K562 (cell line): ENCODE results near the gene PRRT2. TPM values are rescaled to one million over a fixed set of nuclear protein-coding genes. Genes with fewer than 3 reads are reported as not detected.

ENCODE experiments used
- ATAC-seq: fragments of 200-7000 bp; cut with Tn5 transposase; 3 replicates; pipeline ENCODE4 v1.9.1; 2020; ENCODE audit warnings: moderate library complexity
- BruUV-seq: library from RNA; stranded (reverse); fragments of 400-500 nt; replicated peaks from 2 replicates; lab custom pipeline; 2021; lab: Mats Ljungman, UMichigan
- CTCF ChIA-PET: fragments of 300-600 bp; formaldehyde crosslinking; extraction: SDS; loops from one replicate; lab custom pipeline; 2021; ENCODE audit warnings: low intra/inter-chr PET ratio; lab: Yijun Ruan, JAX
- POLR2A ChIA-PET: fragments of 300-600, 350-650 bp; sonication (Branson Sonifier 250); formaldehyde crosslinking; extraction: SDS; loops from one replicate; lab custom pipeline; 2021; ENCODE audit warnings: antibody characterized with exemption, inconsistent platforms; lab: Yijun Ruan, JAX
- DNase-seq, 4 experiments: peaks; one replicate each; pipeline versions ENCODE4 v3.0.0 to v3.0.0-alpha.2; 2011 to 2018; ENCODE audit warnings: low spot score in 3 of 4, mixed read lengths in 3 of 4; ENCODE audit errors: extremely low read depth in 1 of 4
- FAIRE-seq: peaks from 2 replicates; lab custom pipeline; 2011; peaks lifted over from hg19 to GRCh38; lab: Jason Lieb, UNC
- H2AFZ ChIP-seq: 2 replicates; pipeline ENCODE4 v1.6.0; 2011; ENCODE audit warnings: low read depth, low read length, control low read depth, inconsistent platforms
- H3K27ac ChIP-seq: fragments of 200-600 bp; 3 replicates; pipeline ENCODE4 v1.8.0; 2011; ENCODE audit warnings: low read depth, mild to moderate bottlenecking, control low read depth, inconsistent platforms, low read length, moderate library complexity, mixed read lengths; ENCODE audit errors: extremely low read depth
- H3K27me3 ChIP-seq, 2 experiments: fragments of 300-600 bp in 1 of 2; 2 replicates in 1 of 2; 3 replicates in 1 of 2; pipeline versions ENCODE4 v1.6.0 to v1.8.0; 2011; ENCODE audit warnings: inconsistent platforms in 2 of 2, low read length in 2 of 2, mild to moderate bottlenecking in 1 of 2, mixed read lengths in 1 of 2, moderate library complexity in 1 of 2; ENCODE audit not compliant: control insufficient read depth in 2 of 2, insufficient read depth in 2 of 2
- H3K36me3 ChIP-seq: fragments of 300-600 bp; 3 replicates; pipeline ENCODE4 v1.8.0; 2011; ENCODE audit warnings: mild to moderate bottlenecking, low read length, inconsistent platforms; ENCODE audit not compliant: control insufficient read depth, insufficient read depth
- H3K4me1 ChIP-seq, 2 experiments: fragments of 200-600 bp in 1 of 2; replicated peaks in 1 of 2; 2 replicates in 1 of 2; 3 replicates in 1 of 2; pipeline versions ENCODE4 v1.5.1 to v1.8.0; 2011; ENCODE audit warnings: inconsistent platforms in 2 of 2, low read length in 2 of 2, mild to moderate bottlenecking in 1 of 2, mixed read lengths in 1 of 2, moderate library complexity in 1 of 2; ENCODE audit not compliant: control insufficient read depth in 2 of 2, insufficient read depth in 2 of 2
- H3K4me2 ChIP-seq: 2 replicates; pipeline ENCODE4 v1.6.1; 2011; ENCODE audit warnings: low read length, control low read depth, inconsistent platforms, mixed read lengths; ENCODE audit not compliant: insufficient read depth
- H3K4me3 ChIP-seq: fragments of 200-600 bp; sonication (generic), shearing (Covaris generic); 2 replicates; pipeline ENCODE4 v1.5.1; 2016; ENCODE audit warnings: control low read depth, inconsistent platforms
- H3K79me2 ChIP-seq: fragments of 200-600 bp; 3 replicates; pipeline ENCODE4 v1.8.0; 2011; ENCODE audit warnings: low read length, inconsistent platforms; ENCODE audit not compliant: control insufficient read depth, insufficient read depth
- H3K9ac ChIP-seq, 2 experiments: 2 replicates each; pipeline versions ENCODE4 v1.6.0 to v1.6.1; 2011; ENCODE audit warnings: low read depth in 2 of 2, low read length in 2 of 2, control low read depth in 1 of 2, inconsistent platforms in 1 of 2, mild to moderate bottlenecking in 1 of 2, mixed read lengths in 1 of 2; ENCODE audit not compliant: insufficient read depth in 1 of 2
- H3K9me1 ChIP-seq: one replicate; pipeline ENCODE4 v1.6.0; 2011; ENCODE audit warnings: inconsistent platforms, mild to moderate bottlenecking, low read length, moderate library complexity; ENCODE audit not compliant: control insufficient read depth, insufficient read depth
- H3K9me3 ChIP-seq: replicated peaks from 2 replicates; pipeline ENCODE4 v1.5.1; 2011; ENCODE audit warnings: low read depth, low read length, inconsistent platforms; ENCODE audit not compliant: control insufficient read depth, insufficient read depth
- H4K20me1 ChIP-seq: replicated peaks from 2 replicates; pipeline ENCODE4 v1.6.1; 2011; ENCODE audit warnings: low read length, inconsistent platforms, mixed read lengths; ENCODE audit not compliant: control insufficient read depth, insufficient read depth
- BDP1 ChIP-seq: IDR thresholded peaks from 3 replicates; pipeline ENCODE4 v1.6.1; 2011; ENCODE audit not compliant: insufficient read length, insufficient read depth
- CCNT2 ChIP-seq: IDR thresholded peaks from 2 replicates; pipeline ENCODE4 v1.6.1; 2011; ENCODE audit warnings: borderline replicate concordance, low read depth, mild to moderate bottlenecking, moderate library complexity, mixed read lengths, low read length; ENCODE audit not compliant: insufficient read length; ENCODE audit errors: extremely low read depth
- CGGBP1 ChIP-seq: fragments of 250-450 bp; sonication (Bioruptor Pico); IDR thresholded peaks from 2 replicates; pipeline ENCODE4 v1.9.0; 2021; ENCODE audit warnings: mild to moderate bottlenecking
- CTCF ChIP-seq, 3 experiments: IDR thresholded peaks in 2 of 3; conservative IDR thresholded peaks in 1 of 3; 2 replicates each; pipeline ENCODE4 v1.5.1; 2011 to 2012; ENCODE audit warnings: low read length in 3 of 3, mild to moderate bottlenecking in 3 of 3, control low read depth in 2 of 3, improper control_type of control experiment in 1 of 3, inconsistent platforms in 1 of 3, low read depth in 1 of 3, mixed read lengths in 1 of 3, moderate library complexity in 1 of 3; ENCODE audit not compliant: insufficient read depth in 2 of 3
- GATAD2A ChIP-seq: fragments of 450-650 bp; IDR thresholded peaks from 2 replicates; pipeline ENCODE4 v1.6.1; 2017
- KLF10 ChIP-seq: fragments of 250-450 bp; sonication (Bioruptor Pico); IDR thresholded peaks from 2 replicates; pipeline ENCODE4 v1.6.1; 2021; ENCODE audit warnings: matching md5 sums
- MTA2 ChIP-seq: fragments of 450-650 bp; IDR thresholded peaks from 2 replicates; pipeline ENCODE4 v1.6.1; 2016; ENCODE audit warnings: low read depth
- NCOA2 ChIP-seq, 2 experiments: fragments of 450-650 bp; IDR thresholded peaks; 2 replicates each; pipeline ENCODE4 v1.6.1; 2018; ENCODE audit warnings: mild to moderate bottlenecking in 2 of 2, moderate library complexity in 1 of 2; ENCODE audit not compliant: partially characterized antibody in 2 of 2
- NR2C2 ChIP-seq, 2 experiments: fragments of 200-800 bp in 1 of 2; sonication (Bioruptor generic) in 1 of 2; sonication (generic) in 1 of 2; formaldehyde crosslinking in 1 of 2; IDR thresholded peaks; 2 replicates each; pipeline versions ENCODE4 v1.6.1 to v1.8.0; 2016 to 2022; ENCODE audit warnings: mild to moderate bottlenecking in 1 of 2, missing compliant biosample characterization in 1 of 2, missing genetic modification characterization in 1 of 2, missing genetic modification reagents in 1 of 2
- PHF21A ChIP-seq: fragments of 450-650 bp; IDR thresholded peaks from 2 replicates; pipeline ENCODE4 v1.6.1; 2017; ENCODE audit warnings: low read depth, borderline replicate concordance
- RBBP5 ChIP-seq: fragments of 200-600 bp; sonication (generic); IDR thresholded peaks from 2 replicates; pipeline ENCODE4 v1.6.1; 2012; ENCODE audit warnings: borderline replicate concordance, mild to moderate bottlenecking, low read length, control low read depth, inconsistent platforms; ENCODE audit not compliant: insufficient read depth, poor library complexity, severe bottlenecking
- RBM25 ChIP-seq: fragments of 200-400 bp; formaldehyde crosslinking; IDR thresholded peaks from 2 replicates; pipeline ENCODE4 v1.6.1; 2018; ENCODE audit warnings: low read length, low read depth, moderate library complexity; ENCODE audit not compliant: severe bottlenecking
- RNF2 ChIP-seq: sonication (generic); IDR thresholded peaks from 2 replicates; pipeline ENCODE4 v1.6.1; 2016
- SMC3 ChIP-seq: conservative IDR thresholded peaks from 2 replicates; pipeline ENCODE4 v1.6.1; 2011; ENCODE audit warnings: low read depth, low read length, improper control_type of control experiment; ENCODE audit not compliant: insufficient read depth
- TGIF2 ChIP-seq: sonication (generic); formaldehyde crosslinking; IDR thresholded peaks from 2 replicates; pipeline ENCODE4 v1.8.1; 2022; ENCODE audit warnings: mild to moderate bottlenecking, missing genetic modification reagents, moderate library complexity
- THAP12 ChIP-seq: fragments of 250-450 bp; sonication (Bioruptor Pico); IDR thresholded peaks from 2 replicates; pipeline ENCODE4 v1.9.0; 2021; ENCODE audit warnings: mild to moderate bottlenecking, inconsistent platforms
- ZNF165 ChIP-seq: fragments of 250-450 bp; sonication (Bioruptor Pico); IDR thresholded peaks from 2 replicates; pipeline ENCODE4 v1.4.0; 2020; ENCODE audit warnings: borderline replicate concordance
- ZNF778 ChIP-seq: fragments of 450-650 bp; formaldehyde crosslinking; IDR thresholded peaks from 2 replicates; pipeline ENCODE4 v1.4.0; 2020; ENCODE audit warnings: mild to moderate bottlenecking, moderate library complexity
- WGBS: fragments of 100-300 bp; shearing (Covaris generic); methylation state at CpG from one replicate; pipeline ENCODE4 v1.1.6; 2016; ENCODE audit warnings: low coverage, mixed read lengths; ENCODE audit not compliant: insufficient coverage; ENCODE audit errors: missing lambda C conversion rate; 5-methylcytosine and 5-hydroxymethylcytosine counted together
- in situ Hi-C: fragments of 300-500 bp; cut with MboI; formaldehyde crosslinking; loops from 4 replicates; pipeline ENCODE4 v1.15.0; 2018; ENCODE audit warnings: inconsistent platforms, mixed read lengths
- intact Hi-C: fragments of 100-400 bp; cut with micrococcal nuclease; formaldehyde crosslinking; loops from 2 replicates; pipeline ENCODE4 v1.14.2; 2022
- polyA plus RNA-seq, 8 experiments: library from polyadenylated mRNA; depleted of rRNA in 4 of 8; stranded (reverse) in 5 of 8; unstranded in 3 of 8; fragments of >200 nt; fragmentation: Nextera tagmentation in 2 of 8; fragmentation: Illumina TruSeq in 1 of 8; extraction: Ambion mirVana in 2 of 8; extraction: Trizol in 1 of 8; gene quantifications; 2 replicates each; pipeline versions ENCODE4 v1.2.1 to v1.2.3, GENCODE V29; 2011 to 2014; ENCODE audit warnings: inconsistent platforms in 1 of 8, missing spikeins in 1 of 8
- total RNA-seq, 7 experiments: library from RNA; depleted of rRNA in 6 of 7; stranded (reverse); fragments of >200 nt in 6 of 7; fragmentation: Illumina TruSeq in 2 of 7; extraction: Trizol in 2 of 7; gene quantifications; 2 replicates each; pipeline versions ENCODE4 v1.2.1 to v1.2.3, GENCODE V29; 2011 to 2021; ENCODE audit warnings: low replicate concordance in 1 of 7

Gene PRRT2
- total and polyA plus RNA-seq, 9 of the 15 experiments (the other 6 are each of a cell fraction or from before 2014, with no cell fraction given), result 0.11 to 1.0 (median 0.42) TPM; not detected in 2

- TF ChIP-seq CCNT2 (no peak), KLF10 (CRISPR knock-in tag) (no peak)
Observed at GRCh38 chr16:29836623-29837022, 24.6 kb downstream of the PRRT2 start (continued).

- Histone ChIP-seq H3K4me2 (no peak overlapping the region), H3K36me3 (no peaks in the 10 kb centered on the region), H3K9me1 (no peaks in the 10 kb centered on the region), H3K9ac (no peak overlapping the region), H3K4me1 (peaks cover 0 to 23% of the 10 kb centered on the region in 2 experiments; a peak in 2 of 5 replicates), H3K4me3 (no peak overlapping the region), H3K27me3 (0 out of 5 replicates have a peak, but pooled peaks cover 0 to 4% of the 10 kb centered on the region in 2 experiments), H2AFZ (no peak overlapping the region), H3K27ac (no peak overlapping the region), H3K79me2 (no peaks in the 10 kb centered on the region), H3K9me3 (no peaks in the 10 kb centered on the region), H4K20me1 (no peaks in the 10 kb centered on the region)
- POLR2A ChIA-PET, result interaction anchor here (0.6 to 0.9 kb wide), 2 partner anchors 11 to 22 kb away, joined by 3 to 6 read pairs; partner anchors contain the start of gene PAGR1
- CTCF ChIA-PET, result no interaction called here
- FAIRE-seq (no peak), DNase-seq (no peak), ATAC-seq (no peak)
- in situ Hi-C loops, result no loop called here
- BruUV-seq, result no TSS peak
- intact Hi-C loops, result no loop called here
- WGBS, result 44% methylated on average over 5 of the region's 5 CpGs
- no peak for TF ChIP-seq TGIF2 (CRISPR knock-in tag)
- TF ChIP-seq MTA2, result no peak
- TF ChIP-seq THAP12 (CRISPR knock-in tag), result no peak
- TF ChIP-seq RBM25, result no peak
- no peak for TF ChIP-seq RBBP5
- no peak for TF ChIP-seq CGGBP1 (CRISPR knock-in tag)
- TF ChIP-seq CTCF (IDR thresholded peaks at IDR 0.05 in 2 of 3, conservative IDR thresholded peaks at IDR 0.05 in 1 of 3; ENCODE audit: insufficient read depth in 2 of 3, low read depth in 1 of 3, low read length in 3 of 3), result no peak
- TF ChIP-seq RNF2, result no peak
- TF ChIP-seq SMC3, result no peak
- TF ChIP-seq PHF21A, result no peak
- TF ChIP-seq BDP1, result no peak
- TF ChIP-seq GATAD2A, result no peak
- no peak for TF ChIP-seq NR2C2 (CRISPR knock-in tag; IDR thresholded peaks at IDR 0.05)
- no peak for TF ChIP-seq NR2C2 (tag; IDR thresholded peaks at IDR 0.05)
- no peak for TF ChIP-seq NCOA2 (IDR thresholded peaks at IDR 0.05; ENCODE audit: partially characterized antibody in 2 of 2)
- no peak for TF ChIP-seq ZNF165 (CRISPR knock-in tag)
- no peak for TF ChIP-seq ZNF778
Observed at GRCh38 chr16:29837841-29838240, 25.8 kb downstream of the PRRT2 start.
